ENCODE results near the gene NRP1.

The NRP1 gene

GRCh38 chr10:33190406-33190805 lies 144.1 kb downstream of the NRP1 start:
- peak; percentile 33 for DNase-seq (ENCODE audit: low read depth)
- H3K4me3 ChIP-seq (ENCODE audit: control insufficient read depth, low read depth, low read length): no peak overlapping the region
- TF ChIP-seq CTCF (conservative IDR thresholded peaks at IDR 0.05; ENCODE audit: control insufficient read depth, insufficient read depth, low read depth, low read length): no peak

DNA sequence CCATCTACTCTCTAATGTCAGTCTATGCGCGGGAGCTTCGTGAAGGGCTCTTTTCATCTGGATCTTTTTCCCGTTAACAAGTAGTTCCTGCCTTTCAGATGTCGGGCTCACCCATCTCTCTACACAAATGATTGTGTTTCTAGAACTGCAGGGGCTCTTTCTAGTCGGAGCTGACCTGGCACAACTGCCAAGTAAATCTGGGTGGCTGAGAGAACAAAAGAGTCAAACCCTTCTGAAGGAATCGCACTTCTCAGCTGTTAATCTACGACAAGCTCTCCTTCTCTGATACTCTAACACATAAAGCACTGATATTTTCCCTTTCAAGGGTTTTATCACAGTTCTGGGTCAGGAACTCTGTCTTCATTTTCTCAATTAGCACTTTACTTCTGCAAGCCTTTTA lies 144.7 kb downstream of the NRP1 start:
- no peak for DNase-seq (ENCODE audit: low read depth)
- no peak overlapping the region for H3K4me3 ChIP-seq (ENCODE audit: control insufficient read depth, low read depth, low read length)
- TF ChIP-seq CTCF (conservative IDR thresholded peaks at IDR 0.05; ENCODE audit: control insufficient read depth, insufficient read depth, low read depth, low read length): no peak

DNA sequence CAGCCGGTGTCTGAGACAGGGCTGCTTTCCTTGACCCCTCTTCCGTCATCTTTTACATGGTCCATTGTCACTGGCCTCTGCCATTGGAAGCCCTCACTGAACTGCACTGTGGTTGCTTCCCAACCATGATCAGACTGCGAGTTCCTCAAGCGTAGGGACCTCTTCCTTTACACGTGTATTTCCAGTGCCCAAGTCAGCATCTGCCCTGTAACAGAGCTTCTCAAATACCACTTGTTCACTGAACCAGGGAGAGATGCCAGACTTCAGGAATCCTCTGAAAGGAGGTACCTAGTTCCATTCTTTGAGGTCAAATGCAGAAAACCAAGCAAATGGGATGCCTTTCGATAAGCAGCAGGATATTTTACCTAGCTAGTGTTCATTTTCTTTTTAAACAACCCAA lies 145.1 kb downstream of the NRP1 start:
- no peak for TF ChIP-seq CTCF (conservative IDR thresholded peaks at IDR 0.05; ENCODE audit: control insufficient read depth, insufficient read depth, low read depth, low read length)
- H3K4me3 ChIP-seq (ENCODE audit: control insufficient read depth, low read depth, low read length): no peak overlapping the region
- DNase-seq (ENCODE audit: low read depth): no peak

DNA sequence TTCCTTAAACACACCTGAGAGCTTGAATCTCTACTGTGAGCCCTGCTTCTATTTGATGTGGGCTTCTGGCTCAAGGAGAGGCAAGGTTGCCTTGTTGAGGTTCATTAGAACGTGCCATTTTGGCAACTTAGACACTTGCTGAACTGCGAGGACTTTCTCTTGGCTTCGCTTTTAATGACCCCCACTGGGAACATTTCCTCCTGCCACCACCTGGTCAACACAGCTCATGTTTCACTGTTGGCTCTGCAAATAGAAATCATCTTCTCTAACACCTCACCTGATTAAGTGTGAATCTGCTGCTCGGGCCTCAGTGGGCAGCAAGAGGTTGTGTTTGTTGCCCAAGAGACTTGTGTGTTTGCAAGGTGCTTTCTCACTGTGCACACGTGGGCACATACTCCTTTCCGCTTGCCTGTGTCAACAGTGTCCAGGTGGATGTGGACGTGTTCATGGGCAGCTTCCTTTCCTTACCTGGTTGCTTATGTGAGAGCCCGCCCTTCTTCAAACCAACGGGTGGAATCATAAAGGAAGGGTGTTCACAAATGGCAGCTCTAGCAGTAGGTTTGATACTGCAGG lies 147.0 kb downstream of the NRP1 start:
- H3K4me3 ChIP-seq (ENCODE audit: control insufficient read depth, low read depth, low read length): no peak overlapping the region
- no peak for DNase-seq (ENCODE audit: low read depth)
- no peak for TF ChIP-seq CTCF (conservative IDR thresholded peaks at IDR 0.05; ENCODE audit: control insufficient read depth, insufficient read depth, low read depth, low read length)

DNA sequence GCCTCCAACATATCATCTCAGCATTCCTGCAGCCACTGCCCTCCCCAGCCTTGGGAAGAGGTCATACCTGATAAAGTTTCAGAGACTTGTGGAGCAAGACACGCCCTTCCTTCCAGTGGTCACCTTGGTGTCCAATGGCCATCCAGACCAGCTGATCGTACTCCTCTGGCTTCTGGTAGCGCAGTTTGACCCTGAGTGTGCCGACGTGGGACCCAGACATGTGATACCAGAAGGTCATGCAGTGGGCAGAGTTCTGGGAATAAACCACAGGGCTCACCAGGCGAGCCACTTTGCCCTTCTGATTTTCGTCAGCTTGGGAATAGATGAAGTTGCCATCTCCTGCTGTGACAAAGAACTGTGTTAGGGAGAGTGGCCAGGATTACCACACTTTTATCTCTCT lies 148.3 kb downstream of the NRP1 start:
- no peak overlapping the region for H3K4me3 ChIP-seq (ENCODE audit: control insufficient read depth, low read depth, low read length)
- TF ChIP-seq CTCF (conservative IDR thresholded peaks at IDR 0.05; ENCODE audit: control insufficient read depth, insufficient read depth, low read depth, low read length): no peak
- DNase-seq (ENCODE audit: low read depth): no peak

GRCh38 chr10:33183655-33184054 lies 150.8 kb downstream of the NRP1 start:
- TF ChIP-seq CTCF (conservative IDR thresholded peaks at IDR 0.05; ENCODE audit: control insufficient read depth, insufficient read depth, low read depth, low read length): no peak
- DNase-seq (ENCODE audit: low read depth): peak; percentile 24
- no peak overlapping the region for H3K4me3 ChIP-seq (ENCODE audit: control insufficient read depth, low read depth, low read length)

DNA sequence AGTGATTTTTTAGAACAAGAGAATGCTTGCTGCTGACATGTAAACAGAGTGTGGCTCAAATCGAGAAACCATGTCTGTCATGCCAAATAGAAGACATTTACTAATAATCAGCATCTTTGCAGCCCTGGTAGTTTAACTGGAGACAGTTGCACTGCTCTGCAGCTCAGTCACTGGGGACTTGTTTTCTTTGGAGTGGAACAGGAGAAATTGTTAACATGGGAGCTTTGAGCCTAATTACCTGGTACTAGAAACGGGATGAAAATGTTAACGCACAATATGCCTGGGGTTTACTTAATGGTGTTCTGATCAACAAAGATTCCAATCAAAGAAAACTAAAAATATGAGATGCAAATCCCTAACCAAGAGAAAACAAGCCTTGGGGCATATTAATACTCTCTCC lies 153.5 kb downstream of the NRP1 start:
- TF ChIP-seq CTCF (conservative IDR thresholded peaks at IDR 0.05; ENCODE audit: control insufficient read depth, insufficient read depth, low read depth, low read length): no peak
- DNase-seq (ENCODE audit: low read depth): no peak

More for the DNA sequence above, 153.5 kb downstream of the NRP1 start:
- no peak overlapping the region for H3K4me3 ChIP-seq (ENCODE audit: control insufficient read depth, low read depth, low read length)

All from fibroblast of mammary gland (primary cell).